ENCODE data around the gene BAZ1B.
"Not testable (repeated sequence)": the region's sequence is repeated elsewhere in the genome, so short reads cannot be mapped to it uniquely, and the experiment has no call there.

The BAZ1B gene

GRCh38 chr7:73522105-73522872 is at the start of gene BAZ1B:
BAZ1B (minus strand) TSS chr7:73522293; CDS start chr7:73521933, 360 bp downstream.
- DNase-seq (ENCODE audit: low read depth in 3 of 3), result peak; percentile 93 to 98 (median 97)

DNA sequence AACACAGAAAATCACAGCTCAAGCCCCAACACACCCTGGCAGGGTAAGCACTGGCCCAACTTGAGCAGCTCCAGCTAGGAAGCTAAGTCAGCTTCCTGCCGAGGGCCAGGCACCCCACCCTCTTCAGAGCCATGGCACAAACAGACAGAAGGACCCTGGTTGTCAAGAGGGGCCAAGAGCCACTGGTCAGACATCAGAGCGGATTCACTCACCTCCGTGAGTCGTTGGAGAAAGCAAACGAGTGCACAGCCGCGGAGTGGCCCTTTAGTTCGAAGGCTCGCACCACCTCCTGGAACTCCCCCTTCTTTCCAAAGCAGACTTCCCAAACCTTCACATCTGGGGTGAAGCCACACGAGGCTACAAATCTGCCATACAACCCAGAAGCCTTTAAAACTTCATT is 48.9 kb upstream of the BAZ1B start:
- DNase-seq (ENCODE audit: low read depth in 3 of 3), result no peak

DNA sequence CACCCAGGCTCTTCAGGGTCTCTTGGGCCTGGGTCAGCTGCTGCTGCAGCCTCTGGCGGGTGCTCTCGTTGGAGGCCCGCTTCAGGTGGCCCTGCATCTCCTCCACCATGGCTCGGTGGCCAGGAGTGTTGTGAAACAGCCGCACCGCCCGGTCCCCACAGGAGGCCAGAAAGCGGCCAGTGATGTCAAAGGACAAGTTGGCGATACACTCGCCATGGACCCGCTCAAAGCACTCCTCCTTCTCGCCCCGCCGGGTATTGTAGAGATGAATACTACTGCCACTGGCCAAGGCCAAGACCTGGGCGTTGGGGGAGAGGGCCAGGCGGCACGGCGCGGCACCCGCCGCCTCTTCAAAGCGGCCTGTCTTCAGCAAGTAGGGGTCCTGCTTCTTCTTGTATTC is 48.4 kb upstream of the BAZ1B start:
- DNase-seq (ENCODE audit: low read depth in 3 of 3), result no peak

DNA sequence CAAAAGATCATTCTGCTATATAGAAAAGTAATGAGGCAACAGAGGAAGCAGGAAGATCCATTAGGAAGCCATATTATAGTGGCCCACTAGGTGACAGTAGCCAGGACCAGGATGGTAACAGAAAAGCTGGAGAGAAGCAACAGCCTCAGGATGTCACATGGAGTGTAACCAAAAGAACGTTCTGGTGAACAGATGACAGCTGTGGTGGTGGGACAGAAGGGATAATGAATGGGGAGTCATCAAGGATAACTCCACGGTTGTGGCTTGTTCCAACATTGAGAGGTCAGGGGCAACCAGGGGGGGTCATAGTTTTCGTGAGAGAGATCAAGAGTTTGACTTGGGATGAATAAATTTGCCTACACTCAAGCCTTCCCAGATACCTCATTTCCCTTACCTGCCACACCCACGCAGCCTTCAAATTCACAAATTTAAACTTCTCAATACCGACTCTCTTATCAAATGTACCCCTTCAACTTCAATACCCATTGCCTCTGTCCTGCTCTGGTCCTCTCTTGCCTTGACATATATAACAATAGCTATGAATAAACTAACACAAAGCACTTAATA is 47.0 kb upstream of the BAZ1B start:
- DNase-seq (ENCODE audit: low read depth in 3 of 3), result no peak

DNA sequence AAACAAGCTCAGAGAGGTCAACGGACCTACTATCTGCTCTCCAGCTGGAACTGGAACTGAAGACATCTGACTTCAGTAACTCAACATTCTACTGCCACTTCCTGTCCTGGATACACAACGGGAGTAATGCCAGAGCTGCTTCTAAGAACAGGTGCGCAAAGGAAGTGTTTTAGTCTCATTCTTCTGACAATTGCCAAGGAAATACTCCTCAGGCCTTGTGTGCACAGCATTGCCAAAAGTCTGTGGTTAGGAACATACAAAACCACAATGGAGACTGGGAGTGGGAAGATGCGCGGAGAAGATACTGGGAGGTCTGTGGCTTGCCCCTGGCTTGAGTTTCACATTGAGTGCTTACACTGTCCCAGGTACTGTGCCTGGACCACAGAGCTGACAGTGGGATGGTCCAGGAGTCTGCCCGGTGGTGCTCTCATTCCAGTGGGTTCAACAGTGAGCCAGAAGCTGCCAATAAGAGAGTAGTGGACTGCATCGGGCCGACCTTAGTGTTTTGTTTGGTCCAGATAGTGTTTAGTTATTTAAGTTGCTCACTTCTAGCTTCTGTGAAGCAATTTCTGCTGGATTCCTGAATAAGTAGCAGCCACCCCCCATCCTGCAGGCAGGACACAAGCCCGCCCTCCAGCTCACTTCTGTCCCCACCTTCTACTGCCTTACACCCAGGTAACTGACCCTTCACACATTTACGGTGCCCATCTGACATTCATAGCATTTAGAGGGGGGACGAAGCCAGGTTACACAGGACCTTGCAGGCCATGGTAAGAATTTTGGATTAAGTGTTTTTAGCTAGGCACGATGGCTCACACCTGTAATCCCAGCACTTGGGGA is 46.0 kb upstream of the BAZ1B start:
- no peak for DNase-seq (ENCODE audit: low read depth in 3 of 3)

- DNase-seq (ENCODE audit: low read depth in 3 of 3), result no peak
Observed at GRCh38 chr7:73567140-73567539, 45.0 kb upstream of the BAZ1B start.

DNA sequence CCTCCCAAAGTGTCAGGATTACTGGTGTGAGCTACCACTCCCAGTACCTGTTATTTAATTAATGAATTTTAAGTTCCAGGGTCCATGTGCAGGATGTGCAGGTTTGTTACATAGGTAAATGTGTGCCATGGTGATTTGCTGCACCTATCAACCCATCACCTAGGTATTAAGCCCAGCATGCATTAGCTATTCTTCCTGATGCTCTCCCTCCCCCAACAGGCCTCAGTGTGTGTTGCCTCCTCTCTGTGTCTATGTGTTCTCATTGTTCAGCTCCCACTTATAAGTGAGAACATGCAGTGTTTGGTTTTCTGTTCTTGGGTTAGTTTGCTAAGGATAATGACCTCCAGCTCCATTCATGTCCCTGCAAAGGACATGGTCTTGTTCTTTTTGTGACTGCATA is 44.3 kb upstream of the BAZ1B start:
- not testable (repeated sequence) for DNase-seq (ENCODE audit: low read depth in 3 of 3)

GRCh38 chr7:73565675-73566340 is 43.7 kb upstream of the BAZ1B start:
- no peak for DNase-seq (ENCODE audit: low read depth in 3 of 3)

GRCh38 chr7:73560109-73560835 is 38.2 kb upstream of the BAZ1B start:
- DNase-seq (ENCODE audit: low read depth in 3 of 3), result no peak

DNA sequence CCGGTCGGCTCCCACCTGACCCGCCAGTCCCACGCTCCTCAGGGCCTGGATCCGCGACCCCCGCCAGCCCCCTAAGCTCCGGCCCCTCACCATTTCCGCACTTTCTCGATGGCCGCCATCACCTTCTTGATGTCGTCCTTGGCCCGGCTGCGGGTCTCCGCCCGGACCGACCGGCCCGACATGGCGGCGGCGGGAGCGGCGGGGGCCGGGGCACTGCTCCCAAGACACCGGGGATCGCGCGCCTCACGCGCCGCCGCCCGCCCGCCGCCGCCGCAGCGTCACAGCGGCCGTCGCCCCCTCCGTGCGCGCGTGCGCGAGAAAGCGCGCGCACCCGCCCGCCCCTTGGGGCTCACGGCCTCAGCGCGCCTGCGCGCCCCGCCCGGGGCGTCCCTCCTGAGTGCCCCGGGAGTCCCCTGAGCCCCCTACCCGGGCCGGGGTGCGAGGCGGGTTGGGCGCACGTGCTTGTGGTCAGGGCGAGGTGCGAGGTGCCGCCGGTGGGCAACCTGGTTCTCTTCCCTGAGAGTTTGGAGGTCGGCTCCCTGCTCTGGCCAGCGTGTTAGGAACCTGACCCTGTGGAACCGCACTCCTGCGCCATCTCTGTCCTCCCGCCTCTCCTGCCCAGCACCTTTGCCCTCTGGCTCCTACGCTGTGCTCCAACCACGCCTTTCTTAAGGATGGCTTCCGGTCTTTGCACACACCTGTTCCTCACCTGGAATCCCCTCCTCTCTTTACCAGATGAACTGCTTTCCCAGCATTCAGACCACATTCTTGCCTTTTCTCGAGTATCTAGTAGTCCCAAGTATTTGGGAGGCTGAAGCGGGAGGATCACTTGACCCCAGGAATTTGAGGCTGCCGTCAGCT is 35.5 kb upstream of the BAZ1B start, which contains the start of gene BCL7B:
Gene BCL7B, minus strand, starts transcription at position 294 of the 861 bp plus-strand sequence. Its CDS starts 112 bp downstream, at position 182.
- DNase-seq (ENCODE audit: low read depth in 3 of 3), result peak; percentile 54 to 73 (median 54)

DNA sequence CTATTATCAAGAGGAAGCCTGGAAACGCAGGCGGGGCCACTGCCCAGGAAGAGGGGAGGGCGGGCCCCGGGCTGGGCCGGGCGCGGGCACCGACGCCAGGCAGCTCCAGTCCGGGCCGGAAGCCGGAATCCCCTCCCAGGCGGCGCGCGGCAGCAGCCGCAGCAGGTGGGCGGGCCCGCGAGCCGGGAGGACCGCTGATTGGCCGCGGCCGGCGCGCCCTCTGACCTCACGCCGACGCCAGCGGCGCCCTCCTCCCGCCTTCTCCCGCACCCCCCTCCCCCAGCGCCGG is 35.0 kb upstream of the BAZ1B start:
- DNase-seq (ENCODE audit: low read depth in 3 of 3), result peak; percentile 76 to 88 (median 85)

DNA sequence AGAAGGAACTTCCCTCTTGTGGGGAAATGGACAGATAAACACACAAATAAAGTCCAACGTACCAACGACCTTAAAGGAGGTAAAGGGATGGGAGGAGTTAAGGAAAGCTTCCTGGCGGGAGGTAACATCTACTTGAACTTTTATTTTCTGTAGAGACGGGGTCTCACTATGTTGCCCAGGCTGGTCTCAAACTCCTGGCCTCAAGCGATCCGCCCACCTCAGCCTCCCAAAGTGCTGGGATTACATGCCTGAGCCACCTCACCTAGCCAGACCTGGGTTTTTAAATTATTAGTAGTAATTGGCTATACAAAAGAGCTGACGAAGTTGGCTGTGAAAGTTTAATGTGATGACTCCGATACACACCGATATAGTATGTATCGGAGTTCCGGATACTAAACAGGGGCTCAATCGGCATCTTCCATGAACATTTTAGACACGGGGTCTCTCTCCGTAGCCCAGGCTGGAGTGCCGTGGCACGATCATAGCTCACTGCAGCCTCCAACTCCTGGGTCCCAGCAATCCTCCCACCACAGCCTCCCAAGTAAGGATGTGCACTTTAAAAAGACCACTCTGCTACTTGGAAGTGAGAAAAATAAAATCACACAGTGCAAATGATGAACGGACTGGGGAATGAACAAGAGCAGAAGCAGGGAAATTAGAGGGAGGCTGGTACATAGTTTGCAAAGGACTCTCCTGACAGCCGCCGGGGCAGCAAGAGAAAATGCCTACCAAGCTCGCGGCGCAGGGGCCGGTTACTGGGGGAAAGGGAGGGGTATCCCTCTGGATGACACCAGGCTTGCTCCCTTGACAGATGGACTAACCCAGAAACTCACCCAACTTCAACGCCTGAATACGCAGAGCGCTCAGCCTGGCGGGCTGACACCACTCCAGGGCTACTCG is 34.4 kb upstream of the BAZ1B start:
- no peak for DNase-seq (ENCODE audit: low read depth in 3 of 3)

DNA sequence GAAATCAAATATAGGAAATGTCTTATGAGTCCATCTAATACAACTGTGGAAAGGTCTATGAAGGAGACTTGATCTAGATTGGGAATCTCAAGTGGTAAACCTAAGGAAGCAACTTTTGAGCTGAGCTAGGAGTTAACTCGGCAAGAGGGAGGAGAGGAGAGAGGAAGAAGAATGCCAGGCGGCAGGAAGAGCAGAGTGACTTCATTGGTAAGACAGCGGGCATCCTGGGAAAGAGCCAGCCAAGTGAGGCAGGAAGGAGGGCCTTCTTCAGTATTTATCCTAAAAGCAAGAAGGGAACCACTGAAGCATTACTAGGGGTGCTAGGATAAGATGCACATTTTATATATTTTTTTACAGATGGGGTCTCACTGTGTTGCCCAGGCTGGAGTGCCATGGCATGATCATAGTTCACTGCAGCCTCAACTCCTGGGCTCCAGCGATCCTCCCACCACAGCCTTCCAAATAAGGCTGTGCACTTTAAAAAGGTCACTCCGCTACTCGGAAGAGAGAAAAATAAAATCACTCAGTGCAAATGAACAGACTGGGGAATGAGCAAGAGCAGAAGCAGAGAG is 33.4 kb upstream of the BAZ1B start:
- DNase-seq (ENCODE audit: low read depth in 3 of 3), result no peak

GRCh38 chr7:73550093-73550492 is 28.0 kb upstream of the BAZ1B start:
- not testable (repeated sequence) for DNase-seq (ENCODE audit: low read depth in 3 of 3)

GRCh38 chr7:73549176-73549575 is 27.1 kb upstream of the BAZ1B start:
- no peak for DNase-seq (ENCODE audit: low read depth in 3 of 3)

- no peak for DNase-seq (ENCODE audit: low read depth in 3 of 3)
Observed at GRCh38 chr7:73547841-73548240, 25.7 kb upstream of the BAZ1B start.

- no peak for DNase-seq (ENCODE audit: low read depth in 3 of 3)
Observed at GRCh38 chr7:73544678-73545077, 22.6 kb upstream of the BAZ1B start.

DNA sequence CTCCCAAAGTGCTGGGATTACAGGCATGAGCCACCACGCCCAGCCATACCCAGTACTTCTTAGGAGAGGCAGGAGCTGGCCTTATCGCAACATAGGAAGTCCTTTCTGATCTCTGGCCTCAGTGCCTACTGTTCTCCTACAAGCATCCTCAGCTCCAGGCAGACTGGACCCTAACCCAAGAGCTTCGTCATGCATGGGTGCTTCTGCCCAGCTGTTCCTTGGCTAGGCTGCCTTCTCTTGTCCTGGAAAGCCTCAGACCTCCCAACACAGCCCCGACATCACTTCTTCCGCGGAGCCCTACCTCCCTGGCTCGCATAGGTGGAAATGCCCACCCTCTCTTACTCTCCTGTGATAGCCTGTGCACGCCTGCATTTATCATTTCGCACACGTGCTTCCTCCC is 19.6 kb upstream of the BAZ1B start:
- DNase-seq (ENCODE audit: low read depth in 3 of 3), result no peak

- DNase-seq (ENCODE audit: low read depth in 3 of 3), result no peak
Observed at GRCh38 chr7:73539709-73540108, 17.6 kb upstream of the BAZ1B start.

All from stimulated activated CD4-positive, alpha-beta T cell treated with anti-CD3 and anti-CD28 coated beads, TNF-alpha, amount 100 ng/mL, for 48 hours (primary cell).